Endothelial cell of umbilical vein (primary cell): ENCODE data around the gene NHERF2. TPM values are rescaled to one million over a fixed set of nuclear protein-coding genes. Genes with fewer than 3 reads are reported as not detected.
A peak's percentile ranks its signal among the peaks of the same experiment; 100 is the strongest.

Experiments used
- BruUV-seq: library from RNA; stranded (reverse); fragments of 400-500 nt; replicated peaks from 2 replicates; lab custom pipeline; 2021; lab: Mats Ljungman, UMichigan
- CTCF ChIA-PET: fragments of 300-600, 350-600 bp; sonication (Branson Sonifier 250); formaldehyde crosslinking; loops from one replicate; lab custom pipeline; 2021; ENCODE audit warnings: antibody characterized with exemption, inconsistent platforms; lab: Charles Lee
- POLR2A ChIA-PET: fragments of 300-600, 350-600 bp; sonication (Branson Sonifier 250); formaldehyde crosslinking; loops from one replicate; lab custom pipeline; 2021; ENCODE audit warnings: antibody characterized with exemption, inconsistent platforms; lab: Charles Lee
- DNase-seq: peaks from one replicate; pipeline ENCODE4 v3.0.0-alpha.2; 2011; ENCODE audit warnings: low read depth, low spot score
- FAIRE-seq: peaks from 2 replicates; lab custom pipeline; 2011; peaks lifted over from hg19 to GRCh38; lab: Jason Lieb, UNC
- H2AFZ ChIP-seq: 2 replicates; pipeline ENCODE4 v1.6.0; 2012; ENCODE audit warnings: low read depth, low read length, control low read depth, inconsistent platforms
- H3K27ac ChIP-seq: 2 replicates; pipeline ENCODE4 v1.5.1; 2011; ENCODE audit warnings: low read depth, mild to moderate bottlenecking, control low read depth, low read length, moderate library complexity; ENCODE audit not compliant: insufficient read depth
- H3K27me3 ChIP-seq, 2 experiments: 2 replicates each; pipeline versions ENCODE4 v1.6.0 to v1.6.1; 2011; ENCODE audit warnings: low read length in 2 of 2, mixed read lengths in 1 of 2; ENCODE audit not compliant: control insufficient read depth in 2 of 2, insufficient read depth in 2 of 2
- H3K36me3 ChIP-seq, 2 experiments: 2 replicates in 1 of 2; 3 replicates in 1 of 2; pipeline ENCODE4 v1.5.1; 2011; ENCODE audit warnings: low read length in 2 of 2, mild to moderate bottlenecking in 1 of 2, moderate library complexity in 1 of 2; ENCODE audit not compliant: control insufficient read depth in 2 of 2, insufficient read depth in 2 of 2; ENCODE audit errors: extremely low read depth in 1 of 2
- H3K4me1 ChIP-seq: 3 replicates; pipeline ENCODE4 v1.5.1; 2011; ENCODE audit warnings: mild to moderate bottlenecking, low read length; ENCODE audit not compliant: control insufficient read depth, insufficient read depth; ENCODE audit errors: extremely low read depth
- H3K4me2 ChIP-seq: 2 replicates; pipeline ENCODE4 v1.6.1; 2011; ENCODE audit warnings: low read length, control low read depth, mixed read lengths; ENCODE audit not compliant: insufficient read depth
- H3K4me3 ChIP-seq, 3 experiments: fragments of 200-600 bp in 1 of 3; sonication (generic), shearing (Covaris generic) in 1 of 3; replicated peaks in 1 of 3; 2 replicates each; pipeline ENCODE4 v1.5.1; 2011 to 2016; ENCODE audit warnings: control low read depth in 3 of 3, low read length in 3 of 3, mild to moderate bottlenecking in 2 of 3, inconsistent platforms in 1 of 3, low read depth in 1 of 3, moderate library complexity in 1 of 3; ENCODE audit not compliant: insufficient read depth in 1 of 3
- H3K79me2 ChIP-seq: 2 replicates; pipeline ENCODE4 v1.6.0; 2012; ENCODE audit warnings: low read length, inconsistent platforms; ENCODE audit not compliant: control insufficient read depth, insufficient read depth
- H3K9ac ChIP-seq: replicated peaks from 2 replicates; pipeline ENCODE3; 2011; ENCODE audit warnings: low read length, control low read depth; ENCODE audit not compliant: insufficient read depth; ENCODE audit errors: extremely low read depth
- H3K9me1 ChIP-seq: replicated peaks from 3 replicates; pipeline ENCODE4 v1.6.0; 2011; ENCODE audit warnings: mild to moderate bottlenecking, low read length; ENCODE audit not compliant: control insufficient read depth, insufficient read depth; ENCODE audit errors: extremely low read depth
- H3K9me3 ChIP-seq: replicated peaks from 2 replicates; pipeline ENCODE4 v1.5.1; 2012; ENCODE audit warnings: low read length, inconsistent platforms; ENCODE audit not compliant: control insufficient read depth, insufficient read depth
- H4K20me1 ChIP-seq: replicated peaks from 2 replicates; pipeline ENCODE3; 2011; ENCODE audit warnings: mild to moderate bottlenecking, low read length; ENCODE audit not compliant: control insufficient read depth, insufficient read depth; ENCODE audit errors: extremely low read depth
- CTCF ChIP-seq, 2 donors: IDR thresholded peaks; 1 replicate in 1 of 2; 2 replicates in 1 of 2; pipeline ENCODE4 v1.5.1; 2011; ENCODE audit warnings: low read length in 2 of 2, mild to moderate bottlenecking in 2 of 2, moderate library complexity in 2 of 2, control low read depth in 1 of 2, inconsistent platforms in 1 of 2, low read depth in 1 of 2; ENCODE audit not compliant: insufficient read depth in 1 of 2; ENCODE audit errors: extremely low read depth in 1 of 2
- EZH2 ChIP-seq: IDR thresholded peaks from 2 replicates; pipeline ENCODE4 v1.6.1; 2012; ENCODE audit warnings: borderline replicate concordance, low read depth, mild to moderate bottlenecking, moderate library complexity, low read length, inconsistent platforms; ENCODE audit not compliant: severe bottlenecking
- FOS ChIP-seq: IDR thresholded peaks from 2 replicates; pipeline ENCODE4 v1.6.1; 2011; ENCODE audit warnings: mild to moderate bottlenecking, low read length, moderate library complexity, borderline replicate concordance; ENCODE audit not compliant: insufficient read depth
- GATA2 ChIP-seq: IDR thresholded peaks from 2 replicates; pipeline ENCODE4 v1.7.0; 2011; ENCODE audit warnings: low read depth, mild to moderate bottlenecking, moderate library complexity, mixed read lengths, low read length; ENCODE audit not compliant: insufficient read length, insufficient read depth
- JUN ChIP-seq: IDR thresholded peaks from 2 replicates; pipeline ENCODE4 v1.6.1; 2011; ENCODE audit warnings: borderline replicate concordance, low read depth; ENCODE audit not compliant: insufficient read length, insufficient read depth
- MAX ChIP-seq: IDR thresholded peaks from 2 replicates; pipeline ENCODE4 v1.6.1; 2011; ENCODE audit not compliant: insufficient read depth, insufficient read length
- MYC ChIP-seq: IDR thresholded peaks from one replicate; pipeline ENCODE4 v1.6.1; 2011; ENCODE audit warnings: mild to moderate bottlenecking, low read depth, low read length
- POLR2A ChIP-seq: IDR thresholded peaks from 2 replicates; pipeline ENCODE4 v1.6.1; 2012; ENCODE audit warnings: low read depth, mild to moderate bottlenecking, control low read depth, low read length
- POLR2AphosphoS5 ChIP-seq: IDR thresholded peaks from 2 replicates; pipeline ENCODE4 v1.6.1; 2012; ENCODE audit warnings: low read depth, mild to moderate bottlenecking, control low read depth, low read length, moderate library complexity; ENCODE audit not compliant: insufficient read depth
- dilution Hi-C: fragments of 300-500 bp; cut with MboI; formaldehyde crosslinking; loops from one replicate; pipeline ENCODE4 v1.15.0; 2019; ENCODE audit warnings: low sequenced_read_pairs; ENCODE audit not compliant: extremely low pct_ligation_motif_present
- intact Hi-C: fragments of 100-400 bp; cut with micrococcal nuclease; formaldehyde crosslinking; loops from one replicate; pipeline ENCODE4 v1.10.0; 2022
- polyA plus RNA-seq, 4 experiments: library from polyadenylated mRNA; depleted of rRNA in 3 of 4; stranded (reverse) in 3 of 4; unstranded in 1 of 4; fragments of >200 nt; gene quantifications; 2 replicates each; pipeline versions ENCODE4 v1.2.1 to v1.2.3, GENCODE V29; 2011 to 2012; ENCODE audit warnings: missing spikeins in 1 of 4
- total RNA-seq: library from RNA; stranded (reverse); gene quantifications from 2 replicates; pipeline ENCODE4 v1.2.3, GENCODE V29; 2021

Gene NHERF2
- total and polyA plus RNA-seq, 2 donors (not counting 3 experiments of a cell fraction or from before 2014, with no cell fraction given) = 65.2 to 71.2 TPM

GRCh38 chr16:1991135-1991551 lies 35.6 kb upstream of the NHERF2 start:
- Histone ChIP-seq H3K79me2 (no peaks in the 10 kb centered on the region), H4K20me1 (no peaks in the 10 kb centered on the region), H3K9ac (no peak overlapping the region), H3K4me2 (no peak overlapping the region), H3K9me3 (no peaks in the 10 kb centered on the region), H3K4me1 (peaks cover 7% of the 10 kb centered on the region), H3K27me3 (peaks cover 23 to 24% of the 10 kb centered on the region in 2 experiments), H2AFZ (no peak overlapping the region), H3K4me3 (no peak overlapping the region), H3K9me1 (no peaks in the 10 kb centered on the region), H3K27ac (no peak overlapping the region), H3K36me3 (peaks cover 0 to 2% of the 10 kb centered on the region in 2 experiments)
- dilution Hi-C loops (no loop called here), intact Hi-C loops (no loop called here)
- FAIRE-seq (no peak), DNase-seq (no peak)
- no TSS peak for BruUV-seq
- TF ChIP-seq POLR2A = no peak
- TF ChIP-seq EZH2 = peak; percentile 78
- ChIA-PET CTCF (interaction anchor here (2.5 to 3.9 kb wide), 2 partner anchors 12 to 149 kb away, joined by 9 to 23 read pairs; no protein-coding TSS in a partner anchor), POLR2A (interaction anchor here (1.3 kb wide), 1 partner anchor 164 kb away, joined by 5 read pairs; the partner anchor contains the start of gene TRAF7)

GRCh38 chr16:1991588-1991947 lies 35.1 kb upstream of the NHERF2 start:
- Histone ChIP-seq H3K4me3 (no peak overlapping the region), H3K79me2 (no peaks in the 10 kb centered on the region), H4K20me1 (no peaks in the 10 kb centered on the region), H3K9ac (no peak overlapping the region), H2AFZ (peak overlapping the region; percentile 89), H3K27me3 (peaks cover 23 to 24% of the 10 kb centered on the region in 2 experiments), H3K36me3 (peaks cover 0 to 2% of the 10 kb centered on the region in 2 experiments), H3K4me1 (peaks cover 7% of the 10 kb centered on the region), H3K4me2 (no peak overlapping the region), H3K9me1 (no peaks in the 10 kb centered on the region), H3K27ac (no peak overlapping the region), H3K9me3 (no peaks in the 10 kb centered on the region)
- FAIRE-seq (no peak), DNase-seq (no peak)
- BruUV-seq = no TSS peak
- CTCF ChIA-PET = interaction anchor here (0.7 to 3.9 kb wide), 3 partner anchors 11 to 149 kb away, joined by 3 to 23 read pairs (median 9); no protein-coding TSS in a partner anchor
- TF ChIP-seq GATA2 (no peak), CTCF (IDR thresholded peaks at IDR 0.05; ENCODE audit: extremely low read depth in 1 of 2, insufficient read depth in 1 of 2, low read depth in 1 of 2, low read length in 2 of 2) (no peak), POLR2A (no peak), MAX (no peak), MYC (no peak), FOS (no peak), JUN (no peak), POLR2AphosphoS5 (no peak), EZH2 (no peak)
- dilution Hi-C loops = no loop called here
- intact Hi-C loops = no loop called here
- POLR2A ChIA-PET = interaction anchor here (0.9 to 1.3 kb wide), 2 partner anchors 27 to 164 kb away, joined by 4 to 5 read pairs; partner anchors contain the start of genes RPS2 and TRAF7
